ENCODE measurements around the gene SMKR1.
"Not testable (repeated sequence)": the region's sequence is repeated elsewhere in the genome, so short reads cannot be mapped to it uniquely, and the experiment has no call there.

The SMKR1 gene

DNA sequence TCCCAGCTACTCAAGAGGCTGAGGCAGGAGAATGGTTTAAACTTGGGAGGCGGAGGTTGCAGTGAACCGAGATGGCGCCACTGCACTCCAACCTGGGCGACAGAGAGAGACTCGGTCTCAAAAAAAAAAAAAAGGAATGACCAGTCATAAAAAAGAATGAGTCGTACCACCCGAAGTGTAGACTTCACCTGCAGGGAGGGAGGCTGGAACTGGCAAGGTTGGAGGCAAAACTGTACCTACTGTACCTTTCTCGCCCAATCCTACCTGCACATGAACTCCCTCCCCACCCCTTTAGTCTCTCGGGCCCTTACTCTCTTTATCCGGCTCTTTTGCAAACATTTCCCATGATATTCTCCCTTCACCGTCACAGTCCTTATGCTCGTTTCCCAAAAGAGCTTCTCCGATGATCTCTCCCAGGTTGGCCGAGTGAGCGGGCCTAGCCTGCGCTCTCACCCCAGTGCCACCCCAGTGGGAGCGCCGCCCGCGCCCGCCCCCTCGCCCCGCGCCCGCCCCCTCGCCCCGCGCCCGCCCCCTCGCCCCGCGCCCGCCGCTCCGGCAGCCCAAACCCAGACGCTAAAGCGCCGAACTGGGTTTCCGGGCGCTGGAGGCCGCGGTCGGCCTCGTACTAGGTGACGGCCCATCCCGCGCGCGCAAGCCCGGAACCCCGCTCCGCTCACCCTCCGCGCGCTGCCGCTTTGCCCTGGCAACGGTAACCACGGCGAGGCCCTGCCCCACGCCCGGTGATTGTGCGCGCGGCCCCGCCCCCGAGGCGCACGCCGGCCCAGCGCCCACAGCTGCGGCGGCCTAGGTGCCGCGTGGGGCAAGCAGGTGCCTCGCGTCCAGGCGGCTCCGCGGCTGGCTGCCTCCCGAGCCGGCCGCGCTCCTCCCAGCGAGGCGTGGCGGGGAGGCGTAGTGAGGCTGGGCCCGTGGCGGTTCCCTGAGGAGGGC is at the start of gene SMKR1:
TSS of gene SMKR1 (plus strand) at position 772 of the 948 bp plus-strand sequence. CDS start 294 bp downstream, outside the sequence.
- DNase-seq = peak; percentile 95 to 96

DNA sequence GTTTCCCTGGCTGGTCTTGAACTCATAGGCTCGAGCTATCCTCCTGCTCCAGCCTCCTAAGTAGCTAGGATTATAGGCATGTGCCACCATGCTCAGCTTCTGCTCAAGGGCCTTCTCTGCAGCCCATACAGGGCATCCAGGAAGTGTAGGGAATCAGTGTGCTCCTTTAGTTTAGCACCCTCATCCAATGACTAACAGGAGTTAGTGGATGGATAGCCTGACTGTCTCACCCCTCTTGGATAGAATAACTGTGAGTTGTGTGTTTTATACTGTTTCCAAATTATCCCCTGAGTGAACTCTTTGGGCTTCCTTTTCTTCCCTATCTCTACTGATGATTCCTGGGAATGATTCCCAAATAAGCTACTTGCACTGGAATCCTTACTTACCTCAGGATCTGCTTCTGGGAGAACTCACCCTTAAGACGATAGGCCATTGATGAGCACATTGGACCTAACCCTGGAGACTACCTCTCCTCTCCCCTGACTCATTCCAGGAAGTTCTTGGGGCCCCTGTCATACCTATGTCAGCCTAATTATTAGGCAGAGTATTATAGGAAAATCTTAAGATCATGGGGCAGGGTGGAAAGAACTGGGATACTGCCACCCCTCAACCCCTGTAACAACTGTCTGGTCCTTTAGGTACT is 49.6 kb upstream of the SMKR1 start:
- no peak for DNase-seq

DNA sequence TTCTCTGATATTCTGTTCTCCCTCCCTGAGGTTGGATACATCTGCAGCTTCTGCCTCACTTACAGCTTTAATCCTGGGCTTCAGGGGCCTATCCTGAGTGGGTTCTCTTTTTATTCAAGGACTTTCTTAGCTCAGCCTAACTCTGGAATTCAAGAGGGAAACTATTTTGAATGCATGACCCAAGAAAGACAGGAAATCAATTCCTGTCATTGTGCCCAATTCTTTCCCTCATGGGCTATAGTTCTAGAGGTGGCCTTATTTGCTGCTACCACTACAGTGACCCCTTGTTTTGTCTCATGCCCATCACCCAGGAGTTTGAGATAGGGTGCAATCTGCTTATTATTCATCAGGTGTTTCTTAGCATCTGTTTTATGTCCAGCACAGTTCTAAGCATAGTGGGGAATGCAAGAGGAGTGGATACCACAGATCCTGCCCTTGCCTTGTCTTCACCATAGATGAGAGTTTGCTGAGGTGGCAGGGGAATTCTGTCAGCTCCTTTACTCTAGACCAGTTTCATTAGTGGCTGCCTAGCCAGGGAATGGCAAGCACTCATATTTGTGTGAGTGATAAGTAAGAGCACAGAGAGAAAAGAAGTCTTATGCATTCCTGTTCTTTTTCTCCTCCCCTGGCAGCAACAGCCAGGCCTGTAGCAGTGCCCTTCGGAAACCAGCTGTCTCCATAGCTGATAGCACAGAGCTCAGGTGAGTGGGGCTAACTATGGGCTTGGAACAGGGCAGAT is 48.7 kb upstream of the SMKR1 start:
- no peak for DNase-seq

- no peak for DNase-seq
These were observed 48.1 kb upstream of the SMKR1 start for GRCh38 chr7:129454249-129454551.

- DNase-seq = no peak
These were observed 45.9 kb upstream of the SMKR1 start for GRCh38 chr7:129456421-129456820.

DNA sequence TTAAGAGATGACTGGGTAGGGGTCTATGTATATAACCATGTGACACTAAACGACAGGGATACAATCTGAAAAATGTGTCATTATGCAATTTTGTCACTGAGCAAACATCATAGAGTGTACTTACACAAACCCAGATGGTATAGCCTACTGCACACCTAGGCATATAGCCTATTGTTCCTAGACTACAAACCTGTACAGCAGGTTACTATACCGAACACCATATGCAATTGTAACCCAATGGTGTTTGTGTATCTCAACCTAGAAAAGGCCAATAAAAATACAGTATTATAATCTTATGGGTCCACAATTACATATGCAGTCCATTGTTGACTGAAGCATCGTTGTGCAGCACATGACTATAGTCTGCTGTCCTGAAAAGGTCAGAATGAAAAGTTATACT is 45.2 kb upstream of the SMKR1 start:
- no peak for DNase-seq

DNA sequence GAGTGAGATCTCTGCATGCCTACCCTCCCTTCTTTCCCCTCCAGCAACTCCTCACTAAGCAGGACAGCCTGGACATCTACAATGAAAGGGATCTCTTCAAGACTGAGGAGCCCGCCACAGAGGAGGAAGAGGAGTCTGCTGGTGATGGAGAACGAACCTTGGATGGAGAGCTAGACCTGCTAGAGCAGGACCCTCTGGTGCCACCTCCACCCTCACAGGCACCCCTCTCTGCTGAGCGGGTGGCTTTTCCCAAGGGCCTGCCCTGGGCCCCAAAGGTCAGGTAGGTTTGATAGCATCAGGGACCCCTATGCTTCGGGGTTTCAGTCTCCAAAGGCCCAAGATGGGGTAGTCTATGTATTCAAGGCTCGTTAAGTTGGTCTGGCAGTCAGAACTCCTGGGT is 44.2 kb upstream of the SMKR1 start:
- DNase-seq = no peak

- no peak for DNase-seq
These were observed 40.5 kb upstream of the SMKR1 start for GRCh38 chr7:129461809-129462208.

- DNase-seq = no peak
These were observed 39.9 kb upstream of the SMKR1 start for GRCh38 chr7:129462420-129462819.

GRCh38 chr7:129464194-129464593 is 38.1 kb upstream of the SMKR1 start:
- no peak for DNase-seq

GRCh38 chr7:129465080-129465479 is 37.3 kb upstream of the SMKR1 start:
- no peak for DNase-seq

- DNase-seq = no peak
These were observed 35.5 kb upstream of the SMKR1 start for GRCh38 chr7:129466796-129467195.

DNA sequence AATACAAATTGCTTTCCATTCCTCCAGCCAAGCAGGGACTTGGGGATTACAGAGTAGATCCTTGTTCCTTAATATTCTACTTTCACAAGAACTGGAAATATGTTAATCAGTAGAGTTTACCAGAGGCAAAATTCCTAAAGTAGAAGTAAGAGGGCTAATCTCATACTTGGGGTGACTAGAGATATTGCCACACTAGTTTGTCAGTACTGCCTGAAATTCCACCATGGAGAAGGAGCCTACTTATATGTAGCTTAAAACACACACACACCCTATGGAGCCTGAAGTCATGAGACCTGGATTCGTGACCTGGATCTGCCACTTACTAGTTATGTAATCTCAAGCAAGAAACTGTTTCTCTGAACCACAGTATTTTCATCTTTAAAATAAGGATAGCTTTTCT is 34.2 kb upstream of the SMKR1 start:
- no peak for DNase-seq

DNA sequence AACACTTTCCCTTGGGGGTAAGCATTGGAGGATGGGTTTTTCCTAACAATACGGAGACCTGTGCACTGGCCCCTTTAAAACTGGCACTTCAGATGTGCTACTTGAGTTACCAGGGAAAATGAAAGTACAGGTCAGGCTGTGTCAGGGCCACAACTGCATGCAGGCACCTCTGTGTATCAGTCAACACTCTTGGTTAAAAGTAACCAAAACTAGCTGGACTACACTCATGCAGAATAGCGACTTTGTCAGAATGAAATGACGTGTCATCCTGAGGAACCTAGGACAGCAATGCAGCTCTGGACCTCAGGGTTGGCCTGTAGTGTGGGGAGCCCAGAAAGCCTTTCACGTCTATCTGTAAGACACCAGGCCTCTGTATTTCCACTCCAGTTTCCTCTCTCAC is 33.8 kb upstream of the SMKR1 start:
- no peak for DNase-seq

- no peak for DNase-seq
These were observed 32.4 kb upstream of the SMKR1 start for GRCh38 chr7:129469930-129470329.

GRCh38 chr7:129470411-129470810 is 31.9 kb upstream of the SMKR1 start:
- DNase-seq = no peak

GRCh38 chr7:129471402-129471827 is 30.9 kb upstream of the SMKR1 start:
- DNase-seq = no peak

- not testable (repeated sequence) for DNase-seq
These were observed 26.4 kb upstream of the SMKR1 start for GRCh38 chr7:129475931-129476330.

DNA sequence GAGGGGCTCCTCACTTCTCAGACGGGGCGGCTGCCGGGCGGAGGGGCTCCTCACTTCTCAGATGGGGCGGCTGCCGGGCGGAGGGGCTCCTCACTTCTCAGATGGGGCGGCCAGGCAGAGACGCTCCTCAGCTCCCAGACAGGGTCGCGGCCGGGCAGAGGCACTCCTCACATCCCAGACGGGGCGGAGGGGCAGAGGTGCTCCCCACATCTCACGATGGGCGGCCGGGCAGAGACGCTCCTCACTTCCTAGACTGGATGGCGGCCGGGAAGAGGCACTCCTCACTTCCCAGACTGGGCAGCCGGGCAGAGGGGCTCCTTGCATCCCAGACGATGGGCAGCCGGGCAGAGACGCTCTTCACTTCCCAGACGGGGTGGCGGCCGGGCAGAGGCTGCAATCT is 25.9 kb upstream of the SMKR1 start:
- DNase-seq = not testable (repeated sequence)

- DNase-seq = no peak
These were observed 22.5 kb upstream of the SMKR1 start for GRCh38 chr7:129479831-129480230.

DNA sequence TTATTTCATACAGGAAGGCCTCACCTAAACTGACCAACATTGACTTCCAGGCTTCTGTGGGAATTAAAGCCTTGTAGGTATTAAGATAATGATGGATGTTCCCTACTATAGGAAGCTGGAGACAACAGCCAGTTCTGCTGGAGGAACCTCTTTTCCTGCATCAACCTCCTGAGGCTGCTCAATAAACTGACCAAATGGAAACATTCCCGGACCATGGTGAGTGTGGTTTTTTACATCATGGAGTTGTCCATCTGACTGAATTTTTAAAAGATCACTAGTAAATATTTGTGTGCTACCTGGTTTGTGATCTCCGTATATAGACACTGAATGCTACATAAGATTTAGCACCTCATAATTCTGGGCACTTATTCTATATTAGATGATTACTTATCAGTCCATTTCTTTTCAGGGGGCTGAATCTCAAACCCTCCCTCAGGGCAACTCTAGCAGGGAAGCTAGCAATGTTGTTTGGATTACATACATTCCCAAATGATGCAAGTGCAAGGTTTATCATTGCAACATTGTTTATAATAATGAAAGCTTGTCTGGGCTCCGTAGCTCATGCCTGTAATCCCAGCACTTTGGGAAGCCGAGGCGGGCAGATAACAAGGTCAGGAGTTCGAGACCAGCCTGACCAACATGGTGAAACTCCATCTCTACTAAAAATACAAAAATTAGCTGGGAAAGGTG is 21.5 kb upstream of the SMKR1 start:
- DNase-seq = no peak

DNA sequence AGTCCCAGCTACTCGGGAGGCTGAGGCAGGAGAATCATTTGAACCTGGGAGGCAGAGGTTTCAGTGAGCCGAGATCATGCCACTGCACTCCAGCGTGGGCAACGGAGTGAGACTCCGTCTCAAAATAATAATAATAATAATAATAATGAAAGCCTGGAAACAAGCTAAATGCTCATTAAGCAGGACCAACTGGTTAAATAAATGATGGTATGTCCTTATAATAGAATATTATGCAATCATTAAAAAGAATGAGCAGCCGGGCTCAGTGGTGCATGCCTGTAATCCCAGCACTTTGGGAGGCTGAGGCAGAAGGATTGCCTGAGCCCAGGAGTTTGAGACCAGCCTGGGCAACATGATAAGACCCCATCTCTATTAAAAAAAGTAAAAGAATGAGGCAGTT is 21.0 kb upstream of the SMKR1 start:
- DNase-seq = not testable (repeated sequence)

DNA sequence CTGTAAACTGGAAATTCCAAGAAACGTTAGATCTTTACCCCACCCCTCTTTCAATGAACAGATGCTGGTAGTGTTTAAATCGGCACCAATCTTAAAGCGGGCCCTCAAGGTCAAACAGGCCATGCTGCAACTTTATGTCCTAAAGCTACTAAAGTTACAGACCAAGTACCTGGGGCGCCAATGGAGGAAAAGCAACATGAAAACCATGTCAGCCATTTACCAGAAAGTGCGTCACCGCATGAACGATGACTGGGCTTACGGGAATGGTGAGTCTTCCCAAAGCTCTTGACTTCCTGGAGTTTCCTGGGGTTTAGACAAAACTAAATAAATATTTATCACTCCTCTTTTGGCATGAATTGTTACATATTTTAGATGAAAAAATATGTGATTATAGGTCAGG is 19.6 kb upstream of the SMKR1 start:
- no peak for DNase-seq
